ENCODE results near the gene PSMC4.
"Not testable (repeated sequence)": the region's sequence is repeated elsewhere in the genome, so short reads cannot be mapped to it uniquely, and the experiment has no call there.

PSMC4 gene

GRCh38 chr19:39943586-39943985 lies 27.4 kb upstream of the PSMC4 start:
- DNase-seq = no peak

GRCh38 chr19:39946532-39946931 lies 24.4 kb upstream of the PSMC4 start:
- no peak for DNase-seq

- DNase-seq = no peak
Observed at GRCh38 chr19:39949026-39949747, 21.8 kb upstream of the PSMC4 start.

GRCh38 chr19:39951065-39951650 lies 19.8 kb upstream of the PSMC4 start:
- DNase-seq = no peak

GRCh38 chr19:39951686-39952085 lies 19.3 kb upstream of the PSMC4 start:
- peak in 7 of 58 donors; percentile 3 to 43 (median 19) for DNase-seq

GRCh38 chr19:39953915-39954314 lies 17.1 kb upstream of the PSMC4 start:
- no peak for DNase-seq

GRCh38 chr19:39957886-39958285 lies 13.1 kb upstream of the PSMC4 start:
- not testable (repeated sequence) for DNase-seq

- DNase-seq = not testable (repeated sequence)
Observed at GRCh38 chr19:39958942-39959341, 12.0 kb upstream of the PSMC4 start.

GRCh38 chr19:39959407-39959806 lies 11.6 kb upstream of the PSMC4 start:
- not testable (repeated sequence) for DNase-seq

GRCh38 chr19:39963898-39964297 lies 7.1 kb upstream of the PSMC4 start:
- no peak for DNase-seq

GRCh38 chr19:39966617-39967016 lies 4.3 kb upstream of the PSMC4 start:
- no peak for DNase-seq

- DNase-seq = no peak
Observed at GRCh38 chr19:39967561-39967960, 3.4 kb upstream of the PSMC4 start.

- DNase-seq = no peak
Observed at GRCh38 chr19:39968789-39969188, 2.2 kb upstream of the PSMC4 start.

- no peak for DNase-seq
Observed at GRCh38 chr19:39969266-39969665, 1.7 kb upstream of the PSMC4 start.

GRCh38 chr19:39969681-39970424 lies 1.1 kb upstream of the PSMC4 start:
- peak in 1 of 58 donors; percentile 27 for DNase-seq

GRCh38 chr19:39970425-39970674 lies 615 bp upstream of the PSMC4 start:
- DNase-seq = peak in 4 of 58 donors; percentile 52 to 72 (median 70)

GRCh38 chr19:39971380-39972035 lies 543 bp downstream of the PSMC4 start:
- DNase-seq = peak in 3 of 58 donors; percentile 35 to 69 (median 55)

GRCh38 chr19:39974377-39975155 lies 3.6 kb downstream of the PSMC4 start:
- DNase-seq = no peak

- DNase-seq = no peak
Observed at GRCh38 chr19:39982883-39983282, 11.9 kb downstream of the PSMC4 start.

GRCh38 chr19:39983695-39984300 lies 12.8 kb downstream of the PSMC4 start:
- no peak for DNase-seq

GRCh38 chr19:39986643-39987042 lies 15.7 kb downstream of the PSMC4 start:
- DNase-seq = no peak
